ENCODE results near the gene NAA60.

GRCh38 chr16:3523281-3523680 is 79.8 kb downstream of the NAA60 start:
- no peak for TF ChIP-seq USF1 (IDR thresholded peaks at IDR 0.05; ENCODE audit: borderline replicate concordance, low read depth)
- TF ChIP-seq CTCF (IDR thresholded peaks at IDR 0.05), result no peak
- no peak for TF ChIP-seq POLR2AphosphoS5 (IDR thresholded peaks at IDR 0.05; ENCODE audit: low read depth, low read length)
- TF ChIP-seq PBX3 (IDR thresholded peaks at IDR 0.05), result no peak
- no peak for TF ChIP-seq YY1 (IDR thresholded peaks at IDR 0.05; ENCODE audit: low read depth)
- TF ChIP-seq EP300 (IDR thresholded peaks at IDR 0.05; ENCODE audit: borderline replicate concordance in 1 of 2, low read depth in 1 of 2, low read length in 1 of 2), result no peak
- TF ChIP-seq REST (IDR thresholded peaks at IDR 0.05; ENCODE audit: low read depth, low read length), result no peak
- no peak for TF ChIP-seq TAF1 (IDR thresholded peaks at IDR 0.05; ENCODE audit: borderline replicate concordance, low read depth, low read length)
- no peak for TF ChIP-seq SIN3A (IDR thresholded peaks at IDR 0.05; ENCODE audit: borderline replicate concordance, low read depth, low read length)
- no peak for TF ChIP-seq MAX (IDR thresholded peaks at IDR 0.05; ENCODE audit: low read depth)
